Activated B cell treated with CpG ODN at 0.5 μM for 24 hours (primary cell): ENCODE results near the gene ADH7. TPM values are rescaled to one million over a fixed set of nuclear protein-coding genes. Genes with fewer than 3 reads are reported as not detected.

Source experiments
- ATAC-seq: fragments of 200-7000 bp; cut with Tn5 transposase; one replicate; pipeline ENCODE4 v1.10.0; 2021; ENCODE audit warnings: low read depth, mild to moderate bottlenecking, moderate library complexity
- CTCF ChIA-PET: fragments of 350-600 bp; sonication (Branson Sonifier 250); formaldehyde crosslinking; loops from one replicate; lab custom pipeline; 2021; ENCODE audit warnings: antibody characterized with exemption; lab: Charles Lee
- POLR2A ChIA-PET: fragments of 350-600 bp; sonication (Branson Sonifier 250); formaldehyde crosslinking; loops from one replicate; lab custom pipeline; 2021; ENCODE audit warnings: antibody characterized with exemption; lab: Charles Lee
- DNase-seq: peaks from one replicate; pipeline ENCODE4 v3.0.0; 2022
- H3K27ac Mint-ChIP-seq: one replicate; pipeline ENCODE4 v1.8.0; 2020; ENCODE audit warnings: mixed read lengths
- H3K27me3 Mint-ChIP-seq: one replicate; pipeline ENCODE4 v1.8.0; 2021; ENCODE audit warnings: mixed read lengths
- H3K36me3 Mint-ChIP-seq: one replicate; pipeline ENCODE4 v1.8.0; 2021; ENCODE audit warnings: low read depth, mixed read lengths
- H3K4me1 Mint-ChIP-seq: one replicate; pipeline ENCODE4 v1.8.0; 2021; ENCODE audit warnings: mixed read lengths
- H3K4me3 Mint-ChIP-seq: one replicate; pipeline ENCODE4 v1.8.0; 2020; ENCODE audit warnings: mild to moderate bottlenecking, mixed read lengths
- H3K9me3 Mint-ChIP-seq: one replicate; pipeline ENCODE4 v1.8.0; 2020; ENCODE audit warnings: mixed read lengths
- CTCF ChIP-seq: fragments of 200-600 bp; IDR thresholded peaks from one replicate; pipeline ENCODE4 v1.8.0; 2022; ENCODE audit warnings: antibody characterized with exemption, mild to moderate bottlenecking
- intact Hi-C: fragments of 100-400 bp; cut with micrococcal nuclease; formaldehyde crosslinking; loops from one replicate; pipeline ENCODE4 v1.15.1; 2024
- total RNA-seq: library from RNA; stranded (reverse); gene quantifications from 2 replicates; pipeline ENCODE4 v1.2.3, GENCODE V29; 2022

ADH7 gene
- total RNA-seq, 1 donor from 2014 or later = not detected

GRCh38 chr4:99468889-99469288 is 33.7 kb upstream of the ADH7 start:
- Mint-ChIP-seq H3K27me3 (peaks cover 21% of the 10 kb centered on the region), H3K36me3 (no peaks in the 10 kb centered on the region), H3K4me1 (no peaks in the 10 kb centered on the region), H3K9me3 (no peaks in the 10 kb centered on the region), H3K27ac (no peak overlapping the region), H3K4me3 (no peak overlapping the region)
- CTCF ChIA-PET = no interaction called here
- POLR2A ChIA-PET = no interaction called here
- no peak for DNase-seq
- intact Hi-C loops = no loop called here
- no peak for TF ChIP-seq CTCF
- no peak for ATAC-seq

GRCh38 chr4:99467887-99468286 is 32.7 kb upstream of the ADH7 start:
- CTCF ChIA-PET = no interaction called here
- DNase-seq (no peak), ATAC-seq (no peak)
- no peaks in the 10 kb centered on the region for H3K36me3 Mint-ChIP-seq
- peaks cover 17% of the 10 kb centered on the region for H3K27me3 Mint-ChIP-seq
- TF ChIP-seq CTCF = no peak
- no peaks in the 10 kb centered on the region for H3K9me3 Mint-ChIP-seq
- intact Hi-C loops = no loop called here
- no peaks in the 10 kb centered on the region for H3K4me1 Mint-ChIP-seq
- POLR2A ChIA-PET = no interaction called here
- no peak overlapping the region for H3K27ac Mint-ChIP-seq
- no peak overlapping the region for H3K4me3 Mint-ChIP-seq

GRCh38 chr4:99463566-99463965 is 28.4 kb upstream of the ADH7 start:
- ChIA-PET POLR2A (no interaction called here), CTCF (interaction anchor here (0.6 to 2.4 kb wide), 8 partner anchors 10 to 996 kb away, joined by 3 to 8 read pairs (median 3); no protein-coding TSS in a partner anchor)
- ATAC-seq (no peak), DNase-seq (no peak)
- Mint-ChIP-seq H3K9me3 (no peaks in the 10 kb centered on the region), H3K4me1 (no peaks in the 10 kb centered on the region), H3K36me3 (no peaks in the 10 kb centered on the region), H3K27me3 (peaks cover 16% of the 10 kb centered on the region), H3K27ac (no peak overlapping the region), H3K4me3 (no peak overlapping the region)
- intact Hi-C loops = loop anchor here (1.0 to 2.0 kb wide), 6 partner anchors 345 to 1313 kb away; partner anchors contain the start of gene METAP1
- no peak for TF ChIP-seq CTCF

GRCh38 chr4:99462875-99463464 is 27.8 kb upstream of the ADH7 start:
- DNase-seq (no peak), ATAC-seq (peak; percentile 64)
- Mint-ChIP-seq H3K9me3 (no peaks in the 10 kb centered on the region), H3K4me1 (no peaks in the 10 kb centered on the region), H3K27me3 (peaks cover 10% of the 10 kb centered on the region), H3K4me3 (no peak overlapping the region), H3K36me3 (no peaks in the 10 kb centered on the region), H3K27ac (no peak overlapping the region)
- ChIA-PET POLR2A (no interaction called here), CTCF (interaction anchor here (0.6 to 2.4 kb wide), 9 partner anchors 9 to 1313 kb away, joined by 3 to 8 read pairs (median 3); no protein-coding TSS in a partner anchor)
- intact Hi-C loops = loop anchor here (1.0 to 2.0 kb wide), 6 partner anchors 345 to 1313 kb away; partner anchors contain the start of gene METAP1
- TF ChIP-seq CTCF = no peak

- ChIA-PET CTCF (interaction anchor here (1.3 kb wide), 2 partner anchors 9 to 1312 kb away, joined by 4 read pairs; no protein-coding TSS in a partner anchor), POLR2A (no interaction called here)
- Mint-ChIP-seq H3K9me3 (no peaks in the 10 kb centered on the region), H3K36me3 (no peaks in the 10 kb centered on the region), H3K4me1 (no peaks in the 10 kb centered on the region), H3K27me3 (peaks cover 10% of the 10 kb centered on the region), H3K4me3 (no peak overlapping the region), H3K27ac (no peak overlapping the region)
- DNase-seq = no peak
- intact Hi-C loops = loop anchor here (2.0 kb wide), 3 partner anchors 347 to 995 kb away; partner anchors contain the start of gene METAP1
- ATAC-seq = no peak
- TF ChIP-seq CTCF = no peak
These were observed 26.7 kb upstream of the ADH7 start for GRCh38 chr4:99461623-99462401.
